GM21390 (cell line): ENCODE data around the gene ADAMTS2.

Experiments used
- ATAC-seq: cut with Tn5 transposase; IDR thresholded peaks from one replicate; pipeline ENCODE4 v1.9.1; 2021; ENCODE audit not compliant: unreplicated experiment

Gene ADAMTS2

GRCh38 chr5:179344431-179345182 is 654 bp downstream of the ADAMTS2 start:
- ATAC-seq: no peak

- no peak for ATAC-seq
These were observed 1.4 kb downstream of the ADAMTS2 start for GRCh38 chr5:179343719-179344430.

- ATAC-seq: no peak
These were observed 2.1 kb downstream of the ADAMTS2 start for GRCh38 chr5:179343021-179343718.

- ATAC-seq: no peak
These were observed 2.7 kb downstream of the ADAMTS2 start for GRCh38 chr5:179342577-179342976.

GRCh38 chr5:179340465-179340864 is 4.8 kb downstream of the ADAMTS2 start:
- no peak for ATAC-seq

GRCh38 chr5:179339996-179340395 is 5.3 kb downstream of the ADAMTS2 start:
- no peak for ATAC-seq

GRCh38 chr5:179339081-179339480 is 6.2 kb downstream of the ADAMTS2 start:
- ATAC-seq: no peak

GRCh38 chr5:179337796-179338676 is 7.2 kb downstream of the ADAMTS2 start:
- ATAC-seq: no peak

GRCh38 chr5:179336871-179337795 is 8.1 kb downstream of the ADAMTS2 start:
- no peak for ATAC-seq

GRCh38 chr5:179336126-179336870 is 9.0 kb downstream of the ADAMTS2 start:
- ATAC-seq: no peak

- no peak for ATAC-seq
These were observed 11.2 kb downstream of the ADAMTS2 start for GRCh38 chr5:179333796-179334761.

GRCh38 chr5:179332741-179333290 is 12.4 kb downstream of the ADAMTS2 start:
- no peak for ATAC-seq

- ATAC-seq: no peak
These were observed 13.5 kb downstream of the ADAMTS2 start for GRCh38 chr5:179331591-179332375.

GRCh38 chr5:179330186-179330900 is 14.9 kb downstream of the ADAMTS2 start:
- ATAC-seq: no peak

GRCh38 chr5:179328291-179328690 is 17.0 kb downstream of the ADAMTS2 start:
- no peak for ATAC-seq

- ATAC-seq: no peak
These were observed 18.1 kb downstream of the ADAMTS2 start for GRCh38 chr5:179327021-179327735.
